Natural killer cell (primary cell): ENCODE measurements around the gene ITGB2. TPM values are rescaled to one million over a fixed set of nuclear protein-coding genes. Genes with fewer than 3 reads are reported as not detected.
A peak's percentile ranks its signal among the peaks of the same experiment; 100 is the strongest.

Experiments used
- ATAC-seq, 3 donors: fragments of 150-1000 bp in 2 of 3; fragments of 200-7000 bp in 1 of 3; cut with Tn5 transposase; 1 replicate in 1 of 3; 2 replicates in 2 of 3; pipeline ENCODE4 v1.10.0; 2021; ENCODE audit warnings: mild to moderate bottlenecking in 2 of 3, moderate library complexity in 2 of 3
- DNase-seq, 2 donors: peaks; one replicate each; pipeline versions ENCODE4 v3.0.0 to v3.0.0-alpha.2; 2013 to 2021; ENCODE audit warnings: mixed read lengths in 1 of 2
- H3K27ac ChIP-seq: one replicate; pipeline ENCODE4 v1.5.1; 2013; ENCODE audit warnings: mild to moderate bottlenecking, low read length
- H3K27me3 ChIP-seq: one replicate; pipeline ENCODE4 v1.6.1; 2013; ENCODE audit warnings: low read length; ENCODE audit not compliant: control insufficient read depth, insufficient read depth
- H3K36me3 ChIP-seq: one replicate; pipeline ENCODE4 v1.6.1; 2013; ENCODE audit warnings: low read length; ENCODE audit not compliant: control insufficient read depth, insufficient read depth
- H3K4me1 ChIP-seq: one replicate; pipeline ENCODE4 v1.6.1; 2013; ENCODE audit warnings: low read length; ENCODE audit not compliant: control insufficient read depth, insufficient read depth
- H3K4me3 ChIP-seq: one replicate; pipeline ENCODE4 v1.5.1; 2013; ENCODE audit warnings: low read length
- H3K9me3 ChIP-seq: one replicate; pipeline ENCODE4 v1.6.1; 2013; ENCODE audit warnings: low read length; ENCODE audit not compliant: control insufficient read depth, insufficient read depth
- H3K27ac Mint-ChIP-seq, 2 donors: one replicate each; pipeline ENCODE4 v1.8.0; 2022; ENCODE audit warnings: mild to moderate bottlenecking in 2 of 2, mixed read lengths in 2 of 2, moderate library complexity in 1 of 2
- H3K27me3 Mint-ChIP-seq, 2 donors: one replicate each; pipeline ENCODE4 v1.8.0; 2022; ENCODE audit warnings: low read depth in 2 of 2, mixed read lengths in 2 of 2
- H3K36me3 Mint-ChIP-seq: one replicate; pipeline ENCODE4 v1.8.0; 2022; ENCODE audit warnings: mixed read lengths
- H3K4me1 Mint-ChIP-seq, 2 donors: one replicate each; pipeline ENCODE4 v1.8.0; 2022; ENCODE audit warnings: mixed read lengths in 2 of 2
- H3K4me3 Mint-ChIP-seq: one replicate; pipeline ENCODE4 v1.8.0; 2022; ENCODE audit warnings: mild to moderate bottlenecking, moderate library complexity, mixed read lengths
- H3K9me3 Mint-ChIP-seq, 2 donors: one replicate each; pipeline ENCODE4 v1.8.0; 2022; ENCODE audit warnings: mixed read lengths in 2 of 2
- CTCF ChIP-seq: fragments of 200-600 bp; IDR thresholded peaks from one replicate; pipeline ENCODE4 v1.8.0; 2022; ENCODE audit warnings: antibody characterized with exemption
- WGBS: methylation state at CpG from one replicate; pipeline ENCODE4 v1.1.7; 2013; ENCODE audit warnings: missing lambda C conversion rate; ENCODE audit not compliant: insufficient coverage; 5-methylcytosine and 5-hydroxymethylcytosine counted together
- intact Hi-C: fragments of 100-400 bp; cut with micrococcal nuclease; formaldehyde crosslinking; loops from one replicate; pipeline ENCODE4 v1.14.2; 2022
- total RNA-seq, 4 donors: library from RNA; stranded (reverse); fragments of 120-200 nt in 1 of 4; gene quantifications; one replicate each; pipeline versions ENCODE4 v1.2.3 to v1.2.4, GENCODE V29; 2013 to 2022

Gene ITGB2
- total RNA-seq, 3 donors from 2014 or later (not counting 1 experiment from before 2014, with no cell fraction given): 1,223 to 1,393 (median 1,250) TPM

- no peak overlapping the region for H3K27ac Mint-ChIP-seq
- H3K9me3 ChIP-seq: no peaks in the 10 kb centered on the region
- no peak for ATAC-seq
- peaks cover 29 to 31% of the 10 kb centered on the region in 2 donors for H3K4me1 Mint-ChIP-seq
- no peaks in the 10 kb centered on the region for H3K36me3 Mint-ChIP-seq
- no peaks in the 10 kb centered on the region for H3K27me3 Mint-ChIP-seq
- TF ChIP-seq CTCF: no peak
- no peak overlapping the region for H3K27ac ChIP-seq
- H3K27me3 ChIP-seq: no peaks in the 10 kb centered on the region
- intact Hi-C loops: no loop called here
- peaks cover 25% of the 10 kb centered on the region for H3K4me1 ChIP-seq
- 98% methylated on average over 36 of the region's 36 CpGs for WGBS
- no peak overlapping the region for H3K4me3 ChIP-seq
- DNase-seq: no peak
- no peaks in the 10 kb centered on the region for H3K9me3 Mint-ChIP-seq
- no peak overlapping the region for H3K4me3 Mint-ChIP-seq
- H3K36me3 ChIP-seq: peaks cover 36% of the 10 kb centered on the region
These were observed 71.7 kb downstream of the ITGB2 start for GRCh38 chr21:44848821-44849521.

- H3K9me3 ChIP-seq: no peaks in the 10 kb centered on the region
- 89% methylated on average over 24 of the region's 24 CpGs for WGBS
- no peaks in the 10 kb centered on the region for H3K27me3 ChIP-seq
- Mint-ChIP-seq H3K27ac (no peak overlapping the region), H3K36me3 (no peaks in the 10 kb centered on the region), H3K4me3 (no peak overlapping the region), H3K4me1 (peaks cover 22 to 23% of the 10 kb centered on the region in 2 donors), H3K9me3 (no peaks in the 10 kb centered on the region), H3K27me3 (peaks cover 2 to 3% of the 10 kb centered on the region in 2 donors)
- no peak overlapping the region for H3K27ac ChIP-seq
- intact Hi-C loops: no loop called here
- TF ChIP-seq CTCF: no peak
- H3K4me3 ChIP-seq: no peak overlapping the region
- peaks cover 30% of the 10 kb centered on the region for H3K36me3 ChIP-seq
- H3K4me1 ChIP-seq: peaks cover 18% of the 10 kb centered on the region
- no peak for ATAC-seq
- no peak for DNase-seq
These were observed 73.2 kb downstream of the ITGB2 start for GRCh38 chr21:44847261-44848056.

GRCh38 chr21:44846485-44847260, 74.0 kb downstream of the ITGB2 start:
- H3K4me3 ChIP-seq: no peak overlapping the region
- Mint-ChIP-seq H3K27ac (peak overlapping the region; percentile 48 to 53), H3K27me3 (peaks cover 3 to 9% of the 10 kb centered on the region in 2 donors), H3K36me3 (no peaks in the 10 kb centered on the region), H3K4me1 (peaks cover 16 to 23% of the 10 kb centered on the region in 2 donors), H3K4me3 (peak overlapping the region; percentile 50), H3K9me3 (no peaks in the 10 kb centered on the region)
- H3K9me3 ChIP-seq: no peaks in the 10 kb centered on the region
- ATAC-seq: peak; percentile 46 to 59 (median 55)
- no peak overlapping the region for H3K27ac ChIP-seq
- TF ChIP-seq CTCF: no peak
- H3K27me3 ChIP-seq: no peaks in the 10 kb centered on the region
- peak in 1 of 2 donors; percentile 61 for DNase-seq
- peaks cover 28% of the 10 kb centered on the region for H3K36me3 ChIP-seq
- peaks cover 18% of the 10 kb centered on the region for H3K4me1 ChIP-seq
- WGBS: 43% methylated on average over 27 of the region's 27 CpGs
- intact Hi-C loops: no loop called here
